Vagina (tissue), 2 donors: ENCODE results near the gene ADAMTSL1.

ENCODE experiments used
- CTCF ChIP-seq, 3 experiments: fragments of 450-650 bp in 2 of 3; fragments of 200-600 bp in 1 of 3; sonication (generic) in 1 of 3; IDR thresholded peaks; one replicate each; pipeline ENCODE4 v1.5.1; 2017 to 2019; ENCODE audit warnings: antibody characterized with exemption in 3 of 3, mild to moderate bottlenecking in 2 of 3, moderate library complexity in 2 of 3
- POLR2A ChIP-seq, 2 donors: fragments of 450-650 bp; IDR thresholded peaks; one replicate each; pipeline ENCODE4 v1.6.1; 2017; ENCODE audit warnings: antibody characterized with exemption in 2 of 2, mild to moderate bottlenecking in 2 of 2, moderate library complexity in 2 of 2
- POLR2AphosphoS5 ChIP-seq, 2 donors: sonication (generic); formaldehyde crosslinking; IDR thresholded peaks; one replicate each; pipeline ENCODE4 v1.9.0; 2017; ENCODE audit warnings: antibody characterized with exemption in 2 of 2, mild to moderate bottlenecking in 2 of 2, low read depth in 1 of 2; ENCODE audit not compliant: insufficient read depth in 1 of 2

- no peak for TF ChIP-seq CTCF (IDR thresholded peaks at IDR 0.05)
- no peak for TF ChIP-seq POLR2A (IDR thresholded peaks at IDR 0.05)
- no peak for TF ChIP-seq POLR2AphosphoS5 (IDR thresholded peaks at IDR 0.05; ENCODE audit: insufficient read depth in 1 of 2, low read depth in 1 of 2)
Observed at GRCh38 chr9:18504707-18505106, 30.8 kb downstream of the ADAMTSL1 start.
